Prostate gland (tissue), 2 donors: Measurements from ENCODE around the gene BICD1. TPM values are rescaled to one million over a fixed set of nuclear protein-coding genes. Genes with fewer than 3 reads are reported as not detected.
"Not testable (repeated sequence)": the region's sequence is repeated elsewhere in the genome, so short reads cannot be mapped to it uniquely, and the experiment has no call there.

Source experiments
- DNase-seq: peaks from one replicate; pipeline ENCODE4 v3.0.0-alpha.2; 2019; ENCODE audit warnings: low spot score
- H3K27ac ChIP-seq, 2 donors: fragments of 200-600 bp; sonication (generic); 2 replicates each; pipeline ENCODE4 v1.5.1; 2017 to 2019
- H3K27me3 ChIP-seq: fragments of 200-600 bp; sonication (generic); replicated peaks from 2 replicates; pipeline ENCODE4 v1.5.1; 2019; ENCODE audit not compliant: insufficient read depth
- H3K36me3 ChIP-seq, 2 donors: fragments of 200-600 bp; sonication (generic); 1 replicate in 1 of 2; 2 replicates in 1 of 2; pipeline versions ENCODE4 v1.5.1 to v1.8.1; 2017 to 2019
- H3K4me1 ChIP-seq: fragments of 200-600 bp; sonication (generic); replicated peaks from 2 replicates; pipeline ENCODE4 v1.5.1; 2019
- H3K4me3 ChIP-seq, 2 donors: fragments of 200-600 bp; sonication (generic); 2 replicates each; pipeline ENCODE4 v1.5.1; 2017 to 2019
- H3K9me3 ChIP-seq: fragments of 200-600 bp; sonication (generic); 2 replicates; pipeline ENCODE4 v1.5.1; 2017
- POLR2A ChIP-seq: fragments of 450-650 bp; IDR thresholded peaks from one replicate; pipeline ENCODE4 v1.6.1; 2016; ENCODE audit warnings: antibody characterized with exemption, mild to moderate bottlenecking
- POLR2AphosphoS5 ChIP-seq: sonication (generic); formaldehyde crosslinking; IDR thresholded peaks from one replicate; pipeline ENCODE4 v1.6.1; 2017; ENCODE audit warnings: antibody characterized with exemption
- WGBS: methylation state at CpG from one replicate; pipeline ENCODE4 v1.1.5; 2018; 5-methylcytosine and 5-hydroxymethylcytosine counted together
- intact Hi-C: fragments of 100-400 bp; cut with DNase I; formaldehyde crosslinking; loops from one replicate; pipeline ENCODE4 v1.14.2; 2022
- total RNA-seq, 2 donors: library from RNA; depleted of rRNA; stranded (reverse); fragments of >200 nt; gene quantifications; one replicate each; pipeline ENCODE4 v1.1.0, GENCODE V29; 2016
- TF ChIP-seq, protein P1 (sequence below), 4 experiments: fragments of 200-600 bp in 2 of 4; fragments of 450-650 bp in 2 of 4; sonication (generic) in 2 of 4; IDR thresholded peaks; 1 replicate in 3 of 4; 2 replicates in 1 of 4; pipeline ENCODE4 v1.5.1; 2016 to 2019; ENCODE audit warnings: antibody characterized with exemption in 4 of 4, mild to moderate bottlenecking in 2 of 4, moderate library complexity in 2 of 4

BICD1 gene
- total RNA-seq, 2 donors from 2014 or later = 8.6 to 26.2 TPM

DNA sequence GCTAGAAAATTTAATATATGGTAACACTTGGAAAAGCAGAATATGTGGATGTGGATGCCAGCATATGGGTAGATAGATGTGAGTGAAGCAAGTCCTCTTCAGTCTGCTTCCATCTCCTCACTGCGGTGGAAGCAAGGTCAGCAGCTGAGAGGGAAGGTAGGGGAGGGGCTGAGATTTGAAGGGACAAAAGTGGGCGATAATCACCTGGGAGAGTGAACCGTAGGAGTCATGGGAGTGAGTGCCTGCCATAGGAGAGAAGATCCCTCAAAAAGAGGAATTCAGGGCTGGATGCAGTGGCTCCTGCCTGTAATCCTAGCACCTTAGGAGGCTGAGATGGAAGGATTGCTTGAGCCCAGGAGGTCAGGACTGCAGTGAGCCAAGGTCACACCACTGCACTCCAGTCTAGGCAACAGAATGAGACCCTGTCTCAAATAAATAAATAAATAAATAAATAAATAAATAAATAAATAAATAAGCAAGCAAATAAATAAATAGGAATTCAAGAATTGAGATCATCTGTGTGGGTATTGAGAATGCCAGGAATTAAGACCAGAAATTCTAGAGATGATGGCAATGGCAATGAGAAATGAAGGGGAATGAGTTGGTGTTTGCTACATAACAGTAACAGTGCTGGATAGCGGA is 123.4 kb downstream of the BICD1 start:
- no peaks in the 10 kb centered on the region for H3K4me1 ChIP-seq
- no peak for DNase-seq
- intact Hi-C loops = no loop called here
- 76% methylated on average over 4 of the region's 4 CpGs for WGBS
- H3K9me3 ChIP-seq = no peaks in the 10 kb centered on the region
- no peak overlapping the region for H3K4me3 ChIP-seq
- no peaks in the 10 kb centered on the region for H3K27me3 ChIP-seq
- H3K36me3 ChIP-seq = no peaks in the 10 kb centered on the region
- H3K27ac ChIP-seq = no peak overlapping the region
- TF ChIP-seq POLR2AphosphoS5 = no peak
- no peak for TF ChIP-seq POLR2A
- TF ChIP-seq, protein P1, sequence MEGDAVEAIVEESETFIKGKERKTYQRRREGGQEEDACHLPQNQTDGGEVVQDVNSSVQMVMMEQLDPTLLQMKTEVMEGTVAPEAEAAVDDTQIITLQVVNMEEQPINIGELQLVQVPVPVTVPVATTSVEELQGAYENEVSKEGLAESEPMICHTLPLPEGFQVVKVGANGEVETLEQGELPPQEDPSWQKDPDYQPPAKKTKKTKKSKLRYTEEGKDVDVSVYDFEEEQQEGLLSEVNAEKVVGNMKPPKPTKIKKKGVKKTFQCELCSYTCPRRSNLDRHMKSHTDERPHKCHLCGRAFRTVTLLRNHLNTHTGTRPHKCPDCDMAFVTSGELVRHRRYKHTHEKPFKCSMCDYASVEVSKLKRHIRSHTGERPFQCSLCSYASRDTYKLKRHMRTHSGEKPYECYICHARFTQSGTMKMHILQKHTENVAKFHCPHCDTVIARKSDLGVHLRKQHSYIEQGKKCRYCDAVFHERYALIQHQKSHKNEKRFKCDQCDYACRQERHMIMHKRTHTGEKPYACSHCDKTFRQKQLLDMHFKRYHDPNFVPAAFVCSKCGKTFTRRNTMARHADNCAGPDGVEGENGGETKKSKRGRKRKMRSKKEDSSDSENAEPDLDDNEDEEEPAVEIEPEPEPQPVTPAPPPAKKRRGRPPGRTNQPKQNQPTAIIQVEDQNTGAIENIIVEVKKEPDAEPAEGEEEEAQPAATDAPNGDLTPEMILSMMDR (IDR thresholded peaks at IDR 0.05) = no peak

- no peak for DNase-seq
- H3K4me1 ChIP-seq = no peaks in the 10 kb centered on the region
- no peak for TF ChIP-seq POLR2A
- no peaks in the 10 kb centered on the region for H3K36me3 ChIP-seq
- H3K9me3 ChIP-seq = no peaks in the 10 kb centered on the region
- no peaks in the 10 kb centered on the region for H3K27me3 ChIP-seq
- H3K4me3 ChIP-seq = no peak overlapping the region
- no peak overlapping the region for H3K27ac ChIP-seq
- intact Hi-C loops = no loop called here
- 90% methylated on average over 3 of the region's 3 CpGs for WGBS
Observed at GRCh38 chr12:32230613-32230993, 124.0 kb downstream of the BICD1 start.

GRCh38 chr12:32231361-32231760 is 124.7 kb downstream of the BICD1 start:
- H3K9me3 ChIP-seq, H3K27ac ChIP-seq, H3K4me1 ChIP-seq, intact Hi-C loops, H3K27me3 ChIP-seq, H3K36me3 ChIP-seq, H3K4me3 ChIP-seq, DNase-seq: not testable (repeated sequence)
- WGBS = 100% methylated on average over 2 of the region's 2 CpGs

GRCh38 chr12:32233568-32233967 is 126.9 kb downstream of the BICD1 start:
- no peaks in the 10 kb centered on the region for H3K27me3 ChIP-seq
- TF ChIP-seq, protein P1 (IDR thresholded peaks at IDR 0.05) = no peak
- no peak for TF ChIP-seq POLR2A

DNA sequence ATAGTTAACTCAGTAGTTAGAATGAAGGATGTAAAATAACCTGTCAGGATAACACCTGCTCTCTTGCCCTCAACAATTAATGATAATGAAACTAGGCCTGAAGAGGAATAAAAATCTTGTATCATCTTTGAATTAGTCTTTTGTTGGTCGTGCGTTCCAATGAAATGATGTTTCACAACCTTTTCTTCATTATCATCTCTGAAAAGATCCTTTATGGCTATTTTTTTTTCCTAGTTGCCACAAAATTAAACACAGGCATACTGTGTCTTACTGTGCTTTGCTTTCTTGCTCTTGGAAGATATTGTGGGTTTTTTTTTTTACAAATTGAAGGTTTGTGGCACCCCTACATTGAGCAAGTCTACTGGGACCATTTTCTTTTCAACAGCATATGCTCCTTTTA is 128.6 kb downstream of the BICD1 start:
- WGBS = 73% methylated on average over 2 of the region's 2 CpGs
- Histone ChIP-seq H3K27ac (no peak overlapping the region), H3K4me1 (no peaks in the 10 kb centered on the region), H3K9me3 (no peaks in the 10 kb centered on the region), H3K27me3 (no peaks in the 10 kb centered on the region), H3K4me3 (no peak overlapping the region), H3K36me3 (no peaks in the 10 kb centered on the region)
- DNase-seq = no peak
- intact Hi-C loops = no loop called here
- TF ChIP-seq, protein P1 (IDR thresholded peaks at IDR 0.05) = no peak
- no peak for TF ChIP-seq POLR2A

More at GRCh38 chr12:32233568-32233967, 126.9 kb downstream of the BICD1 start:
- Histone ChIP-seq H3K36me3 (no peaks in the 10 kb centered on the region), H3K4me1 (no peaks in the 10 kb centered on the region), H3K9me3 (no peaks in the 10 kb centered on the region), H3K4me3 (no peak overlapping the region), H3K27ac (no peak overlapping the region)
- intact Hi-C loops = no loop called here
- WGBS = 77% methylated on average over 3 of the region's 3 CpGs
- DNase-seq = no peak

GRCh38 chr12:32240162-32240561 is 133.5 kb downstream of the BICD1 start:
- intact Hi-C loops = no loop called here
- H3K27me3 ChIP-seq = no peaks in the 10 kb centered on the region
- 79% methylated on average over 5 of the region's 5 CpGs for WGBS
- no peak for DNase-seq
- no peaks in the 10 kb centered on the region for H3K4me1 ChIP-seq
- no peak overlapping the region for H3K27ac ChIP-seq
- H3K36me3 ChIP-seq = no peaks in the 10 kb centered on the region
- no peaks in the 10 kb centered on the region for H3K9me3 ChIP-seq
- H3K4me3 ChIP-seq = no peak overlapping the region
- TF ChIP-seq, protein P1 (IDR thresholded peaks at IDR 0.05) = no peak
- no peak for TF ChIP-seq POLR2AphosphoS5
- no peak for TF ChIP-seq POLR2A
